Stimulated activated naive B cell treated with anti-CD40 and anti-IgM and Interleukin-4, amounts not matched to agents 10 μg/mL and 1 μg/mL and 100 μg/mL, for 72 hours (primary cell): ENCODE results near the gene SAP30BP.

Experiments used
- ATAC-seq, 2 donors: fragments of 150-1000 bp; cut with Tn5 transposase; replicated peaks; 2 replicates each; pipeline ENCODE4 v1.10.0; 2021; ENCODE audit warnings: moderate library complexity in 1 of 2
- DNase-seq: peaks from one replicate; pipeline ENCODE4 v3.0.0; 2021
- H3K27ac Mint-ChIP-seq: one replicate; pipeline ENCODE4 v1.8.0; 2022; ENCODE audit warnings: mild to moderate bottlenecking, mixed read lengths
- H3K27me3 Mint-ChIP-seq, 2 donors: one replicate each; pipeline ENCODE4 v1.8.0; 2022; ENCODE audit warnings: mixed read lengths in 2 of 2
- H3K36me3 Mint-ChIP-seq, 2 donors: one replicate each; pipeline ENCODE4 v1.8.0; 2022; ENCODE audit warnings: mixed read lengths in 2 of 2, mild to moderate bottlenecking in 1 of 2
- H3K4me1 Mint-ChIP-seq, 2 donors: one replicate each; pipeline ENCODE4 v1.8.0; 2022; ENCODE audit warnings: mixed read lengths in 2 of 2, mild to moderate bottlenecking in 1 of 2
- H3K4me3 Mint-ChIP-seq, 2 donors: one replicate each; pipeline ENCODE4 v1.8.0; 2022; ENCODE audit warnings: mild to moderate bottlenecking in 2 of 2, mixed read lengths in 2 of 2, moderate library complexity in 1 of 2
- H3K9me3 Mint-ChIP-seq, 2 donors: one replicate each; pipeline ENCODE4 v1.8.0; 2022; ENCODE audit warnings: mixed read lengths in 2 of 2, mild to moderate bottlenecking in 1 of 2

Gene SAP30BP

DNA sequence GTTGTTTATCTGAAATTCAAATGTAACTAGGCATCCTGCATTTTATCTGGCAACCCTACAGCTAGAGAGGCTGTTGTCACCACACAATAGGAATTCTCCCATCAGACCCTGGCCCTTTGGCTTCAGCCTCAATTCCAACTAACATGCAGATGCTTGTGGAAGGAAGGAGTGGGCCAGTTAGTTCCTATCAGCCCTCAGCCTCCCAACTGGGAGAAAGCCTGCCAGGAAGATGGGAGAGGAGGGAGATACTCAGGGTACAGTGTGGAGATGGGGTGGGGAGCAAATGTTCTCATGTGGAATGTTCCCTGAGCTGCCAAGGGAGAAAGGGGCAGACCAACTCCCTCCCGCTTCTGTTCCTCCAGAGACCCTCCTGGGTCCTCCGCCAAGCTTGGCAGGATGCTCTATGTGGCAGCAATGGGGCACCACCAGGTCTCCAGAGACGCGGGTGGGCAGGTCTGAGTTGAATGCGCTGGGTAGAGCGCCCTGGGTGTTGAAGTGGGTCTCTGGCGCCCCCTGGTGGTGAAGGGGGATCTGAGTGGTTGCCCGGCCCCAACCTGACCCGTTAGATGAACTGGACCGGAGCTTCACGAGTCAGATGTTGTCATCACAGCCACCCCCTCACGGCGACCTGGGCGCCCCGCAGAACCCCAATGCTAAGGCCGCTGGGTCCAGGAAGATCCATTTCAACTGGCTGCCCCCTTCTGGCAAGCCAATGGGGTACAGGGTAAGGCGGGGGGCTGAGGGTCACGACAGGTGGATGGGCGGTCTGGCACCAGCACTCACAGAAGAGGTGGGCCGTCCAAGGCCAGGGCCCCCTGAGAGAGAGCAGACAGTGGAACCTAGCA, 82.6 kb downstream of the SAP30BP start:
- DNase-seq: peak; percentile 81
- Mint-ChIP-seq H3K27ac (peak overlapping the region; percentile 67), H3K27me3 (peaks cover 4 to 6% of the 10 kb centered on the region in 2 donors), H3K36me3 (no peaks in the 10 kb centered on the region), H3K4me1 (peaks cover 13 to 25% of the 10 kb centered on the region in 2 donors), H3K4me3 (peak overlapping the region in 1 of 2 donors; percentile 17), H3K9me3 (no peaks in the 10 kb centered on the region)
- peak; percentile 88 to 89 for ATAC-seq

GRCh38 chr17:75750661-75751423, 83.7 kb downstream of the SAP30BP start:
- H3K36me3 Mint-ChIP-seq: no peaks in the 10 kb centered on the region
- H3K27me3 Mint-ChIP-seq: peaks cover 4 to 6% of the 10 kb centered on the region in 2 donors
- no peaks in the 10 kb centered on the region for H3K9me3 Mint-ChIP-seq
- ATAC-seq (no peak), DNase-seq (no peak)
- peak overlapping the region; percentile 44 for H3K27ac Mint-ChIP-seq
- no peak overlapping the region for H3K4me3 Mint-ChIP-seq
- H3K4me1 Mint-ChIP-seq: peaks cover 15 to 28% of the 10 kb centered on the region in 2 donors

DNA sequence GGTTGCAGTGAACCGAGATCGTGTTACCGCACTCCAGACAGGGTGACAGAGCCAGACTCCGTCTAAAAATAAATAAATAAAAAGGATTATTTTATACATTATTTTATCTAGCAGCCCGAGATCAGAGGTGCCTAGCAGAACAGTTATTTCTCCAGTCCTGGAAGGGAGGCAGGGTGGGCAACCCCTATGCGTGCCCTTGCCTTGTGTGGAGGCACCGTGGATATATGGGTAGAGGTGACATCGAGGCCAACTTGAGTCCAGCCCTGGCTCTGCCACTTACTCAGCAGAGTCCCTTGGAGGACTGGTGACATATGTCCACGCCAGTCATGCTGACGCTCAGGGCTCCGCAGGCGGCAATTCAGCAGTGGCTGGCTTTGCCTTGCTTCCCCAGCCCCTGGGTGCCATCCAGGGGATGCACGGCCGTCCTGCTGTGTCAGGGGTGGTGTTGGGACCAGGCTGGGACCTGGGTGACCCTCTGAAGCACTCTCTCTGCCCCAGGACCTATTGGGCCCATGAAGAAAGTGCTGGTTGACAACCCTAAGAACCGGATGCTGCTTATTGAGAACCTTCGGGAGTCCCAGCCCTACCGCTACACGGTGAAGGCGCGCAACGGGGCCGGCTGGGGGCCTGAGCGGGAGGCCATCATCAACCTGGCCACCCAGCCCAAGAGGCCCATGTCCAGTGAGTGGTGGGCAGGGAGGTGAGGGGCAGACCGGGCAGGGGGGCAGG, 84.7 kb downstream of the SAP30BP start:
- Mint-ChIP-seq H3K4me1 (peaks cover 15 to 28% of the 10 kb centered on the region in 2 donors), H3K9me3 (no peaks in the 10 kb centered on the region), H3K4me3 (no peak overlapping the region), H3K27ac (no peak overlapping the region), H3K27me3 (peaks cover 4 to 6% of the 10 kb centered on the region in 2 donors), H3K36me3 (no peaks in the 10 kb centered on the region)
- DNase-seq (no peak), ATAC-seq (no peak)

- no peak for DNase-seq
- peaks cover 15 to 28% of the 10 kb centered on the region in 2 donors for H3K4me1 Mint-ChIP-seq
Observed at GRCh38 chr17:75752405-75752709, 85.2 kb downstream of the SAP30BP start.

DNA sequence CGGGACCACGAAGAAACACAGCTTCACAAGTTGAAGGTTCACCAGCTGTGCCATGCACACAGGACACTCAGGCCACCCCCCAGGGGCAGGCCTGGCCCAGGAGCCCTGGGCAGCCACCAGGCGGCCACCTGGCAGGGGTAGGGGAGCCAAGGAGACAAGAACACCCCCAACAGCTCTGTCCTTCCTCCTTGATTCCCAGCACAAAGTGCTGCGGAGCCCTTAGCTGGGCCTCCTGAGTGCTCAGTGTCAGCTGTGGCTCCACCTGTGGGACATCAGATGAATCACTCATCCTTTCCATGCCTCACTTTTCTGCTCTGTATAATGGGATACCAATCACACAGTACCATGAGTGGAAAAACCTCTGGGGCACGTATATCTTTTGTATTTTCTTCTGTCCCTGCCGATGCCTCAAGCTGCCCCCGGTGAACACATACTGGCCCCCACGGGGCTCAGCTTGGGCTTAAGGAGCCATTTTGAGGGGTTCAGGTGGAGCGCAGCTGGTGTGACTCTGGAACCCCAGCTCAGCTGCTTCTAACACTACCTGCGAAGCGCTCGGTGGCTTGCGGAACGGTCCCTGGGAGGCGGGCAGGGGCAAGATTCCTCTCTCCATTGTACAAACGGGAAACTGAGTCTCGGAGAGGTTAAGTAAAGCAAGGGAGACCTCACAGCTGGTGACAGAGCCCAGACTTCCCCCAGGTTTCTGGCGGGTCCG, 85.8 kb downstream of the SAP30BP start:
- H3K9me3 Mint-ChIP-seq: no peaks in the 10 kb centered on the region
- peak overlapping the region; percentile 61 to 71 for H3K4me3 Mint-ChIP-seq
- H3K27me3 Mint-ChIP-seq: peaks cover 0 to under 1% of the 10 kb centered on the region in 2 donors
- DNase-seq (no peak), ATAC-seq (no peak)
- peaks cover 0 to 3% of the 10 kb centered on the region in 2 donors for H3K36me3 Mint-ChIP-seq
- no peak overlapping the region for H3K27ac Mint-ChIP-seq
- H3K4me1 Mint-ChIP-seq: peaks cover 11 to 22% of the 10 kb centered on the region in 2 donors

More at GRCh38 chr17:75752405-75752709, 85.2 kb downstream of the SAP30BP start:
- ATAC-seq: no peak
- Mint-ChIP-seq H3K27me3 (peaks cover 4 to 6% of the 10 kb centered on the region in 2 donors), H3K27ac (no peak overlapping the region), H3K9me3 (no peaks in the 10 kb centered on the region), H3K4me3 (no peak overlapping the region), H3K36me3 (no peaks in the 10 kb centered on the region)

GRCh38 chr17:75753514-75754377, 86.6 kb downstream of the SAP30BP start:
- peaks cover 1 to 4% of the 10 kb centered on the region in 2 donors for H3K36me3 Mint-ChIP-seq
- peak; percentile 65 for DNase-seq

DNA sequence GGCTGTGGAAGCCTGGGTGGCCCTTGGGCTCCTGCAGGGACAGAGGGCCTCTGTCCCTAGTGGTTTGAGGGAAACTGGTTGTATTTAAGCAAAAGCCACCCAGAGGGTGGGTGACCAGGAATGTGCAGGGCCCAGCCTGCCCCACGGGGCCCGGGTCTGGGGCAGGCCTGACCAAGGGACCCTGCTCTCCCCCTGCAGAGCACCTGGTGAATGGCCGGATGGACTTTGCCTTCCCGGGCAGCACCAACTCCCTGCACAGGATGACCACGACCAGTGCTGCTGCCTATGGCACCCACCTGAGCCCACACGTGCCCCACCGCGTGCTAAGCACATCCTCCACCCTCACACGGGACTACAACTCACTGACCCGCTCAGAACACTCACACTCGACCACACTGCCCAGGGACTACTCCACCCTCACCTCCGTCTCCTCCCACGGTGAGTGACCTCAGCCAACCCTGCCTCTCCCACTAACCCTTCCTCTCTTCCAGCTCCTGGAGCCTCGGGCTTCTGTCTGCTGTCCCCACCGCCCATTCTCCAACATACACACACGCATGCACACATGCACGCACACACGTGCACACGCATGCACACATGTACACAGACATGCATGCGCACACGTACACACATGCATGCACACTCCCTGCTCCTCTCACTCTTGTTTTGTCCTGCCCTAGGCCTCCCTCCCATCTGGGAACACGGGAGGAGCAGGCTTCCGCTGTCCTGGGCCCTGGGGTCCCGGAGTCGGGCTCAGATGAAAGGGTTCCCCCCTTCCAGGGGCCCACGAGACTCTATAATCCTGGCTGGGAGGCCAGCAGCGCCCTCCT, 87.5 kb downstream of the SAP30BP start:
- no peaks in the 10 kb centered on the region for H3K9me3 Mint-ChIP-seq
- no peaks in the 10 kb centered on the region for H3K27me3 Mint-ChIP-seq
- no peak for ATAC-seq
- H3K4me1 Mint-ChIP-seq: peaks cover 12 to 19% of the 10 kb centered on the region in 2 donors
- H3K27ac Mint-ChIP-seq: peak overlapping the region; percentile 83
- no peak for DNase-seq
- H3K36me3 Mint-ChIP-seq: peaks cover 6 to 8% of the 10 kb centered on the region in 2 donors
- H3K4me3 Mint-ChIP-seq: peak overlapping the region; percentile 5 to 66

More at GRCh38 chr17:75753514-75754377, 86.6 kb downstream of the SAP30BP start:
- Mint-ChIP-seq H3K27ac (peak overlapping the region; percentile 20), H3K27me3 (no peaks in the 10 kb centered on the region), H3K9me3 (no peaks in the 10 kb centered on the region), H3K4me3 (peak overlapping the region; percentile 61 to 71), H3K4me1 (peaks cover 11 to 21% of the 10 kb centered on the region in 2 donors)
- peak; percentile 72 to 82 for ATAC-seq

GRCh38 chr17:75755205-75755901, 88.2 kb downstream of the SAP30BP start:
- no peaks in the 10 kb centered on the region for H3K27me3 Mint-ChIP-seq
- H3K4me3 Mint-ChIP-seq: peak overlapping the region; percentile 5 to 66
- ATAC-seq (no peak), DNase-seq (no peak)
- peaks cover 7 to 12% of the 10 kb centered on the region in 2 donors for H3K4me1 Mint-ChIP-seq
- H3K27ac Mint-ChIP-seq: peak overlapping the region; percentile 83
- peaks cover 6 to 8% of the 10 kb centered on the region in 2 donors for H3K36me3 Mint-ChIP-seq
- no peaks in the 10 kb centered on the region for H3K9me3 Mint-ChIP-seq

GRCh38 chr17:75755990-75756389, 88.9 kb downstream of the SAP30BP start:
- no peak for ATAC-seq
- DNase-seq: no peak
- Mint-ChIP-seq H3K36me3 (peaks cover 6 to 8% of the 10 kb centered on the region in 2 donors), H3K4me1 (peaks cover 7 to 12% of the 10 kb centered on the region in 2 donors), H3K27me3 (no peaks in the 10 kb centered on the region), H3K27ac (no peak overlapping the region), H3K4me3 (no peak overlapping the region), H3K9me3 (no peaks in the 10 kb centered on the region)

DNA sequence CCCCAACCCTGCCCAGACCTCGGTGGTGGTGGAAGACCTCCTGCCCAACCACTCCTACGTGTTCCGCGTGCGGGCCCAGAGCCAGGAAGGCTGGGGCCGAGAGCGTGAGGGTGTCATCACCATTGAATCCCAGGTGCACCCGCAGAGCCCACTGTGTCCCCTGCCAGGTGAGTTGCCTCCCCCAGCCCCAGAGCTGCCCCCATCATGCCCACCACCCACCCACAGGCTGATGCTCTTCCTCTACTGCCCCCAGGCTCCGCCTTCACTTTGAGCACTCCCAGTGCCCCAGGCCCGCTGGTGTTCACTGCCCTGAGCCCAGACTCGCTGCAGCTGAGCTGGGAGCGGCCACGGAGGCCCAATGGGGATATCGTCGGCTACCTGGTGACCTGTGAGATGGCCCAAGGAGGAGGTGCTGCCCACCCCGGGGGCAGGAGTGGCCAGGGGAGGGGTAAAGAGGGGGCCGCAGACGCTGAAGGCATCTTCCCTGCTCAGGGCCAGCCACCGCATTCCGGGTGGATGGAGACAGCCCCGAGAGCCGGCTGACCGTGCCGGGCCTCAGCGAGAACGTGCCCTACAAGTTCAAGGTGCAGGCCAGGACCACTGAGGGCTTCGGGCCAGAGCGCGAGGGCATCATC, 89.4 kb downstream of the SAP30BP start:
- Mint-ChIP-seq H3K4me3 (no peak overlapping the region), H3K27ac (no peak overlapping the region), H3K27me3 (no peaks in the 10 kb centered on the region), H3K36me3 (peaks cover 6 to 8% of the 10 kb centered on the region in 2 donors), H3K4me1 (peaks cover 7 to 12% of the 10 kb centered on the region in 2 donors), H3K9me3 (no peaks in the 10 kb centered on the region)
- no peak for ATAC-seq
- DNase-seq: no peak

GRCh38 chr17:75757086-75757681, 90.0 kb downstream of the SAP30BP start:
- DNase-seq: no peak
- peaks cover 7 to 13% of the 10 kb centered on the region in 2 donors for H3K4me1 Mint-ChIP-seq
- no peaks in the 10 kb centered on the region for H3K9me3 Mint-ChIP-seq
- H3K4me3 Mint-ChIP-seq: no peak overlapping the region
- H3K36me3 Mint-ChIP-seq: peaks cover 6 to 8% of the 10 kb centered on the region in 2 donors
- no peak overlapping the region for H3K27ac Mint-ChIP-seq
- no peaks in the 10 kb centered on the region for H3K27me3 Mint-ChIP-seq
- no peak for ATAC-seq
